Stomach (tissue), 9 donors: Measurements from ENCODE around the gene NARF. TPM values are rescaled to one million over a fixed set of nuclear protein-coding genes. Genes with fewer than 3 reads are reported as not detected.

ENCODE experiments used
- DNase-seq, 2 donors: peaks; one replicate each; pipeline versions ENCODE4 v3.0.0 to v3.0.0-alpha.2; 2013 to 2019
- H3K27ac ChIP-seq, 5 donors: fragments of 200-600 bp in 4 of 5; sonication (generic) in 4 of 5; one replicate each; pipeline ENCODE4 v1.5.1; 2013 to 2019; ENCODE audit warnings: mild to moderate bottlenecking in 1 of 5, moderate library complexity in 1 of 5
- H3K27me3 ChIP-seq, 3 donors: fragments of 200-600 bp; sonication (generic); one replicate each; pipeline ENCODE4 v1.5.1; 2017 to 2019; ENCODE audit warnings: mixed run types in 1 of 3
- H3K36me3 ChIP-seq, 4 donors: fragments of 200-600 bp; sonication (generic); 1 replicate in 3 of 4; 2 replicates in 1 of 4; pipeline ENCODE4 v1.5.1; 2016 to 2019
- H3K4me1 ChIP-seq, 4 donors: fragments of 200-600 bp; sonication (generic); one replicate each; pipeline ENCODE4 v1.5.1; 2016 to 2019
- H3K4me3 ChIP-seq, 4 donors: fragments of 200-600 bp; sonication (generic) in 3 of 4; one replicate each; pipeline ENCODE4 v1.5.1; 2016 to 2019; ENCODE audit warnings: mild to moderate bottlenecking in 1 of 4
- H3K9me3 ChIP-seq, 4 donors: fragments of 200-600 bp; sonication (generic); one replicate each; pipeline ENCODE4 v1.5.1; 2016 to 2019
- EP300 ChIP-seq: sonication (generic); formaldehyde crosslinking; IDR thresholded peaks from one replicate; pipeline ENCODE4 v1.6.1; 2017; ENCODE audit warnings: antibody characterized with exemption
- POLR2A ChIP-seq, 4 donors: fragments of 450-650 bp; IDR thresholded peaks; one replicate each; pipeline ENCODE4 v1.6.1; 2016; ENCODE audit warnings: antibody characterized with exemption in 4 of 4, control low read depth in 2 of 4, mild to moderate bottlenecking in 1 of 4, moderate library complexity in 1 of 4
- POLR2AphosphoS5 ChIP-seq, 3 donors: sonication (generic); formaldehyde crosslinking; IDR thresholded peaks; one replicate each; pipeline ENCODE4 v1.6.1; 2016; ENCODE audit warnings: antibody characterized with exemption in 3 of 3
- WGBS, 5 donors: extraction: QIAGEN DNeasy Blood & Tissue Kit in 3 of 5; methylation state at CpG; one replicate each; pipeline versions ENCODE4 v1.1.5 to v1.1.7; 2013 to 2018; 5-methylcytosine and 5-hydroxymethylcytosine counted together
- intact Hi-C: fragments of 100-400 bp; cut with DNase I; formaldehyde crosslinking; loops from one replicate; pipeline ENCODE4 v1.15.1; 2023; ENCODE audit warnings: low total_unique reads
- polyA plus RNA-seq, 3 donors: library from polyadenylated mRNA; stranded (reverse); fragments of 200-250 nt; gene quantifications; one replicate each; pipeline ENCODE4 v1.2.3, GENCODE V29; 2013
- total RNA-seq, 5 donors: library from RNA; depleted of rRNA; stranded (reverse); fragments of >200 nt; gene quantifications; one replicate each; pipeline versions ENCODE4 v1.1.0 to v1.2.3, GENCODE V29; 2014 to 2016
- TF ChIP-seq, protein P1 (sequence below), 7 experiments: fragments of 450-650 bp in 4 of 7; fragments of 200-600 bp in 3 of 7; sonication (generic) in 3 of 7; IDR thresholded peaks; one replicate each; pipeline ENCODE4 v1.5.1; 2016 to 2019; ENCODE audit warnings: antibody characterized with exemption in 7 of 7, control low read depth in 2 of 7, mild to moderate bottlenecking in 1 of 7
- donor health status: healthy with polysubstance abuse.
- donor health status: Bipolar disorder and iron deficiency.
- donor health status: healthy.

NARF gene
- total and polyA plus RNA-seq, 8 donors, result 29.4 to 83.9 (median 57.4) TPM

DNA sequence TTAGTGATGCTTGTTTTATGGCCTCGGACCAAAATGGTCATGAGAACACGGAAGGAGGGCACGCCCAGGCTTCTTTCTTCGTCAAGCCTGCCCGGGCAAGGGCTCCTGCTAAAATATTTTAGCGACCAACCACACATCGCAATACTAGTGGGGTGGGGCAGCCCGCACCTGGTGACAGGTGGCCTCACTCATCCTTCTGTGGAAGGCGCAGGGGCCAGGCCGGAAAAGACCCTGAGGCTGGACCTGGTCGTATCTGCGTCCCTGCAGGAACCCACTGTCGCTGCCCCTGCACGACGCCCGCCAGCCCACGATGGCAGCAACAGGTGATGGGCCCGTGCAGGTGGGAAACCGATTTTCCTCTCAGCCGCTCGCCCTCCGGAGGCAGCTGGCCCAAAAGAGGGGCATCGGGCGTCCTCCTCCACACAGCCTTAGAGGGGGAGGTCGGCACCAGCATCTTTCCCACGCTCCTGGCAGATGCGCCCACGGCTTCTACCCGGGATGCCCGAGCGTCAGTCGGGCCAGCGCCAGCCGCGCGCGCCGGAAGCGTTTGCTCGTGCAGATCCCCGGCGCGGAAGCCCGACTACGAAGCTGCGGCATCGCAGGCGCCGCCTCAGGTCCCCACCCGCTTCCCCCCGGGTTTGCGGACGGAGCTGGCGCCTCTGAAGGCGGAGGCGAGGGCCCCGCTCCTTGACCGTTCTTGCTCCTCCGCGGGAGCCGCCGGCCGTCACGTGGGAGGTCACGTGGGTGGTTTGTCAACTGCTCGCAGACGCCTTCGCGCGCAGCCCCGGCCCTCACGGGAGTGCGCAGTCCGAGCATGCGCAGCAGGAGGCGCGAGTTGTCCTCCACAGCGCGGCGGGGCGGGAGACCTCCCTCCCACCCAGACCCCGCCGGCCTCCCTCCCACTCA is 38.2 kb downstream of the NARF start:
- DNase-seq, result peak; percentile 97 to 98
- WGBS, 5 donors, result 5 to 17% (median 12%) methylated on average over 38 to 83 of the region's 83 CpGs

GRCh38 chr17:82497483-82498405 is 39.2 kb downstream of the NARF start:
- TF ChIP-seq POLR2A (IDR thresholded peaks at IDR 0.05) (no peak), EP300 (no peak), POLR2AphosphoS5 (IDR thresholded peaks at IDR 0.05) (peak in 1 of 3 donors; percentile 39)
- Histone ChIP-seq H3K36me3 (no peaks in the 10 kb centered on the region), H3K9me3 (no peaks in the 10 kb centered on the region), H3K4me3 (peak overlapping the region; percentile 56 to 64 (median 62)), H3K27me3 (no peaks in the 10 kb centered on the region), H3K4me1 (peaks cover 11 to 55% (median 41%) of the 10 kb centered on the region in 4 donors), H3K27ac (peak overlapping the region; percentile 42 to 91 (median 86))
- 7 to 14% (median 9%) methylated on average over 39 to 66 of the region's 66 CpGs for WGBS, 5 donors
- peak in 1 of 2 donors; percentile 77 for DNase-seq
- intact Hi-C loops, result loop anchor here (10.0 kb wide), 1 partner anchor 57 kb away; no protein-coding TSS in a partner anchor

More for the DNA sequence above, 38.2 kb downstream of the NARF start:
- Histone ChIP-seq H3K9me3 (no peaks in the 10 kb centered on the region), H3K36me3 (no peaks in the 10 kb centered on the region), H3K27me3 (no peaks in the 10 kb centered on the region), H3K4me1 (peaks cover 11 to 61% (median 43%) of the 10 kb centered on the region in 4 donors), H3K27ac (peak overlapping the region; percentile 67 to 91 (median 86)), H3K4me3 (peak overlapping the region; percentile 56 to 64 (median 62))
- peak; percentile 91 to 95 (median 94) for TF ChIP-seq POLR2AphosphoS5 (IDR thresholded peaks at IDR 0.05)
- no peak for TF ChIP-seq EP300
- TF ChIP-seq POLR2A (IDR thresholded peaks at IDR 0.05), result no peak
- TF ChIP-seq, protein P1, sequence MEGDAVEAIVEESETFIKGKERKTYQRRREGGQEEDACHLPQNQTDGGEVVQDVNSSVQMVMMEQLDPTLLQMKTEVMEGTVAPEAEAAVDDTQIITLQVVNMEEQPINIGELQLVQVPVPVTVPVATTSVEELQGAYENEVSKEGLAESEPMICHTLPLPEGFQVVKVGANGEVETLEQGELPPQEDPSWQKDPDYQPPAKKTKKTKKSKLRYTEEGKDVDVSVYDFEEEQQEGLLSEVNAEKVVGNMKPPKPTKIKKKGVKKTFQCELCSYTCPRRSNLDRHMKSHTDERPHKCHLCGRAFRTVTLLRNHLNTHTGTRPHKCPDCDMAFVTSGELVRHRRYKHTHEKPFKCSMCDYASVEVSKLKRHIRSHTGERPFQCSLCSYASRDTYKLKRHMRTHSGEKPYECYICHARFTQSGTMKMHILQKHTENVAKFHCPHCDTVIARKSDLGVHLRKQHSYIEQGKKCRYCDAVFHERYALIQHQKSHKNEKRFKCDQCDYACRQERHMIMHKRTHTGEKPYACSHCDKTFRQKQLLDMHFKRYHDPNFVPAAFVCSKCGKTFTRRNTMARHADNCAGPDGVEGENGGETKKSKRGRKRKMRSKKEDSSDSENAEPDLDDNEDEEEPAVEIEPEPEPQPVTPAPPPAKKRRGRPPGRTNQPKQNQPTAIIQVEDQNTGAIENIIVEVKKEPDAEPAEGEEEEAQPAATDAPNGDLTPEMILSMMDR (IDR thresholded peaks at IDR 0.05), result no peak
- intact Hi-C loops, result loop anchor here (10.0 kb wide), 1 partner anchor 58 kb away; no protein-coding TSS in a partner anchor

DNA sequence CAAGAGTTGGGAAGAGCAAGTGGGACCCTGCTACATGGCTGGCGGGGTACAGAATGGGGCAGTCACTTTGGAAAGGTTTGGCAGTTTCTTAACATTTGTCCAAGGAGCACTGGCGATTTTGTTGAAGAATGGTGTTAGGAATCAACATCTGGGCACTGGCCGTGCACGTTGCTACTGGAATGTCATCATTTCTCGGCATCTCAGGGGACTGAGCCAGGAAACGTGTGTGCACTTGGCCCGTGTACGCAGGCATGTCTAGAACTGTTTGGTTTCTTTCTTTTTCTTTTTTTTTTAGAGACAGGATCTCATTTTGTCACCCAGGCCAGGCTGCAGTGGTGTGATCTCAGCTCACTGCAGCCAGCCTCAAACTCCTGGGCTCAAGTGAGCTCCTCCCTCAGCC is 43.7 kb downstream of the NARF start:
- Histone ChIP-seq H3K4me1 (peaks cover 0 to 14% (median 9%) of the 10 kb centered on the region in 4 donors), H3K36me3 (no peaks in the 10 kb centered on the region), H3K27ac (peak overlapping the region in 1 of 5 donors; percentile 46), H3K4me3 (no peak overlapping the region), H3K27me3 (no peaks in the 10 kb centered on the region), H3K9me3 (no peaks in the 10 kb centered on the region)
- DNase-seq, result no peak
- TF ChIP-seq POLR2AphosphoS5 (IDR thresholded peaks at IDR 0.05) (peak in 2 of 3 donors; percentile 32 to 34), POLR2A (IDR thresholded peaks at IDR 0.05) (no peak)
- intact Hi-C loops, result no loop called here
- 34 to 58% (median 47%) methylated on average over 8 of the region's 8 CpGs for WGBS, 5 donors

DNA sequence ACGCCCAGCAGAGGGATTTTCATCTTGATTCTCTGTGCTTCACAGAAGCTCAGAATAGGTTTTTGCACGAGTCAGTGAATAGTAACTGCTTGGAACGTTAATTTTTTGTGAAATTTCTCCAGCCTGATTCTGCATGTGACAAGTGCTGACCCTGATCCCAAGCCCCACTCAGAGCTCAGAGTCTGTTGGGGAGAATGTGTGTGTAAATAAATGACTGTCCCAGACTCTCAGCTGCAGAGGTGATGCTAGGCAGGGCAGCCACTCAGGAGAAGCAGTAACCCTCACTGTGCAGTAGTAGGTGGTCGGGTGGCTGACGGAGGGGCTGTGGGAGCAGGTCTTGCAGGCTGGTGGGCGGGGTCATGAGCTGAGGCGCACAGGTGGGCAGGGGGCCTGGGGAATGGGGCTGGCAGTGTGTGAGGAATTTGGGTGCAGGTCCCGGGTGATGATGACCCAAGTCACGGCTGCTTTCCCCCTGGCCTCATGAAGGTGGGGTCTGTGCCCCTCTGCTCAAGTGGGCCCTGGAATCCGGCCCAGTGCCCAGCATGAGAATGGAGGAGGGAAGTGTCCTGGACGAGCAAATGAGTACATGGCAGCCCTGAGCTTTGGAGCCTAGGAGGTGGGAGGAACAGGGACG is 44.7 kb downstream of the NARF start:
- 79 to 82% (median 80%) methylated on average over 11 to 12 of the region's 12 CpGs for whole genome bisulfite sequencing, 5 donors
- intact Hi-C loops, result no loop called here
- Histone ChIP-seq H3K9me3 (no peaks in the 10 kb centered on the region), H3K4me1 (peaks cover 0 to 6% (median 1%) of the 10 kb centered on the region in 4 donors), H3K27ac (no peak overlapping the region), H3K4me3 (no peak overlapping the region), H3K36me3 (no peaks in the 10 kb centered on the region), H3K27me3 (no peaks in the 10 kb centered on the region)
- no peak for DNase-seq
- no peak for TF ChIP-seq POLR2AphosphoS5 (IDR thresholded peaks at IDR 0.05)
- TF ChIP-seq POLR2A (IDR thresholded peaks at IDR 0.05), result no peak
- TF ChIP-seq, protein P1 (IDR thresholded peaks at IDR 0.05), result no peak
- TF ChIP-seq EP300, result no peak
